GM12865 (cell line): ENCODE data around the gene LAMTOR4.
A peak's percentile ranks its signal among the peaks of the same experiment; 100 is the strongest.

Experiments used
- DNase-seq: peaks from one replicate; pipeline ENCODE4 v3.0.0; 2010; ENCODE audit warnings: low read depth
- H3K4me3 ChIP-seq: 2 replicates; pipeline ENCODE4 v1.5.1; 2011; ENCODE audit warnings: mild to moderate bottlenecking, low read depth, low read length, control low read depth
- CTCF ChIP-seq: IDR thresholded peaks from 2 replicates; pipeline ENCODE4 v1.5.1; 2011; ENCODE audit warnings: low read length, control low read depth, low read depth, inconsistent platforms; ENCODE audit not compliant: insufficient read depth; ENCODE audit errors: missing control alignments

LAMTOR4 gene

GRCh38 chr7:100148559-100149328, at the start of gene LAMTOR4:
LAMTOR4 (plus strand) TSS chr7:100148918; CDS start chr7:100148973, 55 bp downstream.
- DNase-seq = peak; percentile 100
- peak within 1 kb of the TSS; percentile 94 for H3K4me3 ChIP-seq
- peak; percentile 6 for TF ChIP-seq CTCF

GRCh38 chr7:100099452-100099851, 49.3 kb upstream of the LAMTOR4 start:
- no peak for DNase-seq
- TF ChIP-seq CTCF = no peak
- H3K4me3 ChIP-seq = peak overlapping the region; percentile 80

GRCh38 chr7:100100420-100101015, 48.2 kb upstream of the LAMTOR4 start:
- peak; percentile 97 for DNase-seq
- TF ChIP-seq CTCF = no peak
- H3K4me3 ChIP-seq = peak overlapping the region; percentile 80

GRCh38 chr7:100101016-100101862, 47.5 kb upstream of the LAMTOR4 start, which contains the start of the genes AP4M1 and MCM7:
AP4M1 (plus strand) TSS chr7:100101643; CDS start chr7:100101715, 72 bp downstream.
MCM7 (minus strand) TSS chr7:100101397; CDS start chr7:100101294, 103 bp downstream.
- peak; percentile 100 for DNase-seq
- TF ChIP-seq CTCF = no peak

GRCh38 chr7:100102950-100103840, 45.5 kb upstream of the LAMTOR4 start:
- H3K4me3 ChIP-seq = no peak overlapping the region
- no peak for TF ChIP-seq CTCF
- DNase-seq = no peak

More at GRCh38 chr7:100101016-100101862, 47.5 kb upstream of the LAMTOR4 start, which contains the start of the genes AP4M1 and MCM7:
- peak within 1 kb of the TSS; percentile 80 for H3K4me3 ChIP-seq

- no peak overlapping the region for H3K4me3 ChIP-seq
- TF ChIP-seq CTCF = no peak
- DNase-seq = no peak
These were observed 43.2 kb upstream of the LAMTOR4 start for GRCh38 chr7:100105534-100105933.
